Astrocyte of the hippocampus (primary cell): ENCODE measurements around the gene RERE.
"Not testable (repeated sequence)": the region's sequence is repeated elsewhere in the genome, so short reads cannot be mapped to it uniquely, and the experiment has no call there.

ENCODE experiments used
- DNase-seq: peaks from one replicate; pipeline ENCODE4 v3.0.0; 2011; ENCODE audit warnings: low read depth, low spot score

The RERE gene

DNA sequence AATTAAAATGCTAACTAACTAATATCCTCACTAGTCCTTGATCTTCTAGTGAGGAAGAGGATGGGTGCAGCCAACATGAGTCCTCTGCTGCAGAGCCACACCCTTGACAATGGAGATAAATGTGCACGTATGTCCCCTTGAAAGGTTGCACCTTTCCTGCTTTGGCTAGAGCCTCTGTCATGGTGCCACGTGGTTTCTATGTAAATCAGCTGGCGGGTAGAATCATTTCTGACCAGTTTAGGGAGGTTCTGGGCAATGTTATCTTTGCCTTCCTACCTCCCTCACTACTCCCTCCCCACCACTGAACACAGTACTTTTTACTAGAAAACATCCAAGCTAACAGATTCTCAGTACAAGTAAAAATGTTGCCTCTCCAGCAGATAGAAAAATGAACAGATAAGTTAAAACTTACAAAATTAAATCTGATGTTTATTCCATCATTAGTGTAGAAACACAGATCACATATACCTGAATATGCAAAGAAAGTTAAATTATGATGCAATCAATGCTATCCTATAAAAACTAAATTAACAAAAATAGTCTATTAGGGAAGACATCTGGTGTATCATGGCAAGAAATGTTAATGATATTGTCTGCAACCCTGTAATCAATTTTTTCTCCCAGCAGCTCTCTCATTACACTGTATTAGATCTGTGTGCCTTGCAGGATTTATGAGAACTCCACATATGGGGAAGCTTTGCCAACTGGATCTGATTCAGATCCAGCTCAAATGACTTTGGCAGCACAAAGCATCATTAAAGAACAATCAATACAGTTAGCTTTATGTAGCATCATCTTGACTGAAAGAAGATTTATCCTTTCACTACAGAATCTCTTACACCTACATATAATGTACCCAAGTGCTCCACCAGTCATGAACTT is 205.6 kb downstream of the RERE start:
- not testable (repeated sequence) for DNase-seq

DNA sequence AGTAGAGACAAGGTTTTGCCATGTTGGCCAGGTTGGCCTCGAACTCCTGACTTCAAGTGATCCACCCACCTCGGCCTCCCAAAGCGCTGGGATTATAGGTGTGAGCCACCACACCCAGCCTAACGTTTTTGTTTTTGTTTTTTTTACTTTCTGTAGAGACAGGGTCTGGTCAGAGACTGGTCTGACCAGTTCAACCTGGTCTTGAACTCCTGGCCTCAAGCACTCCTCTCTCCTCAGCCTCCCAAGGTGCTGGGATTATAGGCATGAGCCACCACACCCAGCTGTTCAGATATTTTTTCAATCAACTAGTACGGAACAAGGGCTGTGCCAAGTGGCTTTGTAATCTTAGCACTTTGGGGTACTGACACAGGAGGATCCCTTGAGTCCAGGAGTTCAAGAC is 209.5 kb downstream of the RERE start:
- DNase-seq: no peak

DNA sequence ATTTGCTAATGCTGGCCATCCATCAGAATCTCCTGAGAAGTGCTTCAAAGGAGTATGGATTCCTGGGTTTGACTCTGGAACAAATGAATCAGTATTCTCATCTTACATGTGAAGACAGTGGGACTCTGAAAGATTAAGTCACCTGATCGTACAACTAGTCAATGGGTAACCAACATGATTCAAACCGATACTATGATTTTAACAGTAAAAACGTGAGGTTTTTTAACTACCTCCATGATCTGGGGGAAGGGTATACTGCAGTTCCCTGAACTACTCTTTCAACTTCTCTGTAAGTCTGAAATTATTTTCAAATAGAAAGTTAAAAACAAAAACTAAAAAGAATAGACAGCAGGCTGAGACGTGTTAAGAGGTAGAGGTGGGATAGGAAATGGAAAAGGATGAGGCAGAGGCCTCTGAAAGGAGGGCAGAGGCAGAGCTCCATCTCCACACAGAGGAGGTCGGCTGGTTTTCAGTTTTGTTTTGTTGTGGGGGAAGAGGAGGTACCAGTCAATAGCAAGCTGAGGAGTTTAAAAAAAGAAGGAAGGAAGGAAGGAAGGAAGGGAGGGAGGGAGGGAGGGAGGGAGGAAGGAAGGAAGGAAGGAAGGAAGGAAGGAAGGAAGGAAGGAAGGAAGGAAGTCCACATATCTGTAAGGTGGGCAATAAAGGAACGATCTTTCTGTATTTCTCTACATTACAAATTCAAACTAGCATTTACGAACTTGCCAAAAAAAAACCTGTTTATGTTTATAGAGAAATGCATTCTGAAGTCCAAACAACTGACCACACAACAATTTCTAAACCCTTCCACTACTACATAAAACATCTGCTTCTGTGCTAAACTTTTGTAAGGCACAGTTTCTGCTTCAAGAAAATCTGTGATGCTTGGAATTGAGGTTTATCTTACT is 213.1 kb downstream of the RERE start:
- DNase-seq: no peak

DNA sequence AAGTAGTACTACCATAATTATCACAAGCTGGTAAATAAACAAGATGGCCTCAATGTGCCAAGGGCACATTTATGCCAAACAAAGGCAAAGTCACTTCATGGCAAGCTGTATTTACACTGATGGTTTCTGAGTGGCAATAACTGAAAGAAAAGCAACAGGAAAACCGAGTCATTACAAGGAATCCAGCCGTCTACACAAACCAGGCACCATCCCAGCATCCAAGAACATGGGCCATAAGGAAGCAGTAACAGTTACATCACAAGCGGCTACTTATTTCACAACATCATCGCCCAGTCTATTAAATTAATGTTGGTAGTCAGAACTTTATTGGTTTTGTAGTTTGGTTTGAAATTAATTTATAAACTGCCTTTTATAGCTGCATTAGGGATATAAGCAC is 214.2 kb downstream of the RERE start:
- DNase-seq: no peak

GRCh38 chr1:8602471-8603219 is 214.8 kb downstream of the RERE start:
- DNase-seq: no peak

- no peak for DNase-seq
These were observed 217.1 kb downstream of the RERE start for GRCh38 chr1:8600336-8600735.

DNA sequence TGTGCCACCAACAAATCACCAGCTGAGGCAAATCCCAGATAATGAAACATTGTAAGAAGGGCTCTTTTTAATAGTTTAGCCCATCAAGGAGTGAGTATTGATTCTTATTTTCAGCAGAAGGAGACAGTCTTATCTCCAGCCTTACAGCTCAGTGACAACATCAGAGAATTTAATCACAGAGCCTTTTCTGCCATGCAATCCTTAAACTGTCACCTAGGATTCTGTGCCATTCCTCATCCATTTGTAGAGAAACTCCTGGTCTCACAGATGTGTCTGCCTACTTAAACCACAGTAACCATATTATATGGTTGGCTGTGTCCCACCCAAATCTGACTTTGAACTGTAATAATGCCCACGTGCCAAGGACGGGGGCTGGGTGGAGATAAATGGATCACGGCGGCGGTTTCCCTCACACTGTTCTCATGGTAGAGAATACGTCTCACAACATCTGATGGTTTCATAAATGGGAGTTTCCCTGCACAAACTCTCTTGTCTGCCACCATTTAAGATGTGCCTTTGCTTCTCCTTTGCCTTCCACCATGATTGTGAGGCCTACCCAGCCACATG is 217.7 kb downstream of the RERE start:
- DNase-seq: no peak

- DNase-seq: peak; percentile 8
These were observed 218.7 kb downstream of the RERE start for GRCh38 chr1:8598783-8599182.

- peak; percentile 62 for DNase-seq
These were observed 219.2 kb downstream of the RERE start for GRCh38 chr1:8598060-8598724.

DNA sequence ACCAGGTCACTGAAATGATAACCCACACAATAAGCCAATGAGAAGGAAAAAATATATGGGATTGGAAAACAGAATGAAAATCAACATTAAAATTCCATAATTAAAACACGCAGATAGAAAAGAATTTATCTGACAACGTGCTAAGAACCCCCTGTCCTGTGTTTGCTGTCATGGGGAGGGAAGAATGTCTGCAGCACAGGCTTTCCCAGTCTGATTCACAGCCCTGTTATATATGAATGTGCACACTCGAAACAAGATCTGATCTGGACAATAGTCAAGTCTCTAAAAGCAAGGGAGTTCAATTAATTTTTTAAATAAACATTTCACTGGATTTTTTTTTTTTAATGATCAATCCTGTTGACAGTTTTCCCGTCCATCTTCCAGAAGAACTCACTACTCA is 220.0 kb downstream of the RERE start:
- DNase-seq: peak; percentile 11

- no peak for DNase-seq
These were observed 221.5 kb downstream of the RERE start for GRCh38 chr1:8595941-8596340.

DNA sequence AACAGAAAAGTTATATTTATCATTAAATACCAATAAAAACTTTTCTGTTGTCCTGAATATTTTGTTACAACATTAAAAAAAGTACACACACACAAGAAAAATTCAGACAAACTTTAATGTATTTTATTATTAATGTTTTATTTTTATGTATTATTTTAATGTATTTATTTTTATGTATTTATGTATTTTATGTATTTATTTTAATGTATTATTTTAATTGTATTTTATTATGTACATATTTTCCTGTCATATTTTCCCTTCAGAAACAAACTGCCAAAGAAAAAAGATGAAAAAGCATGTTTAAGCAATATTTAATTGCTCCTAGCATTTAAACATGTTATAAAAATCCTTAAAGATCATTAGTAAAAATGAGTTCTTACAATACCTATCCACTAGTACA is 222.1 kb downstream of the RERE start:
- no peak for DNase-seq

DNA sequence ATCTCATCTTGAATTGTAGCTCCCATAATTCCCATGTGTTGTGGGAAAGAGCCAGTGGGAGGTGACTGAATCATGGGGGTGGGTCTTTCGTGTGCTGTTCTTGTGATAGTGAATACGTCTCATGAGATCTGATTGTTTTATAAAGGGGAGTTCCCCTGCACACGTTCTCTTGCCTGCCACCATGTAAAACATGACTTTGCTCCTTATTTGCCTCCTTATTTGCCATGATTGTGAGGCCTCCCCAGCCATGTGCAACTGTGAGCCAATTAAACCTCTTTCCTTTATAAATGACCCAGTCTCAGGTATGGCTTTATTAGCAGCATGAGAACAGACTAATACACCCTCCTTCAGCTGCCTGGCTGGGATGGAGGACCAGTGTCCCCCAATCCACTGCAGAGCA is 224.1 kb downstream of the RERE start:
- not testable (repeated sequence) for DNase-seq

DNA sequence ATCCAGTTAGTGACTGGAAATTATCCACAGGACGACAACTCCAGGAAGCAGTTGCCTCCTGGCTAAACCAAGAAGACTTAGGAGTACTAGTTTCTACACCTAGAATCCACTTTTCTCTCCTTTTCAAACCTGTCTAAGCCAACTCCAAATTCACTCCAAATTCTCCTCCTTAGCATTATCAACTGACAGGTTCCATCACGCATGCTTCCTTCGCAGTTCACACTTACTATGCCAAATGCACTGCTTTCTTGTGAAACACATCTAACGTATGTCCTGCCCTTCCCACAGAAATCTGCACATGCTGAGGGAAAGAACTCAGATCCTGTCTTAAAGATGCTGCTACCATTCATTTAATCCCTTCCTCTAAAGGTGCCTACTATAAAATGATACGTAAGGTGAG is 225.9 kb downstream of the RERE start:
- no peak for DNase-seq

GRCh38 chr1:8590721-8591351 is 226.6 kb downstream of the RERE start:
- DNase-seq: no peak

- no peak for DNase-seq
These were observed 227.9 kb downstream of the RERE start for GRCh38 chr1:8589571-8589970.

GRCh38 chr1:8587784-8588183 is 229.7 kb downstream of the RERE start:
- no peak for DNase-seq

DNA sequence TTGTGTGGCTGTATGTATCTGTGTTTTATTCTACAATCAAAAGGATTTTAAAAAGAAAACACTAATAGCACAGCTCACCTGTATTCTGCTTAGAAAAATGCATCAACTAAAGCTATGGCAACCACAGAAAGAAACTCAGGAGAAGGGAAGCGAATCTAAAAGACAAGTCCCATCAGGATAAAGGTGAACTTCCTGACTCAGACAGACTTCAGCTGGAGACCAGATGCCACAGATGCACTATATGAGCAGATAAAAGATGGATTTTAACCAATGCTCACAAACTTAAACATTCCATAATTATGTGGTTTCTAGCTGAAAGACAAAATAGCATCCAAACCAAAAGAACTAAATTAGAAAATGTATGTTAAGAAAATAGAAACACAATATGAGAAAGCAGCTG is 231.0 kb downstream of the RERE start:
- DNase-seq: no peak

- DNase-seq: peak; percentile 54
These were observed 233.1 kb downstream of the RERE start for GRCh38 chr1:8584316-8584715.

DNA sequence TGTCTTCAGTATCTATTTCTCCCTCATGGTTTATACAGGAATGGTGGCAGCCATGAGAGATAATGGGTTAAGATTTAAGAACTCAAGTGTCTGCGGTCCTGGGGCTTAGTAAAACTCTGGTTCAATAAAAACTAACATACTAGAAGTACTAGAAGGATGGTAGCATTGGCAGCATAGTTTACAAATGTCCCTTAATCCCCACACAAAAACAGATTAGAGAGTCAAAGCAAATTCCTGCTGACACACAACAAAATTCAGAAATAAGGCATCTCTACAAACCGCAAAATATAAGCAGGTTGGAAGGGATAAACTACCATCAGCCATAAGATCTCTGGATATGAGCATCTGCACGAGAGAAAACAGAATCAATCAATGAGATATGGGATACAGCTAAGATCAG is 234.4 kb downstream of the RERE start:
- DNase-seq: no peak

- DNase-seq: no peak
These were observed 236.9 kb downstream of the RERE start for GRCh38 chr1:8580566-8580965.
